Fibroblast of lung (primary cell): Measurements from ENCODE around the gene LTBP1. TPM values are rescaled to one million over a fixed set of nuclear protein-coding genes. Genes with fewer than 3 reads are reported as not detected.

Experiments used
- DNase-seq, 2 donors: peaks; one replicate each; pipeline versions ENCODE4 v3.0.0 to v3.0.0-alpha.2; 2010; ENCODE audit warnings: low read depth in 2 of 2
- H2AFZ ChIP-seq: 2 replicates; pipeline ENCODE4 v1.5.1; 2012; ENCODE audit warnings: low read length, control low read depth, inconsistent platforms
- H3K27ac ChIP-seq: 2 replicates; pipeline ENCODE4 v1.5.1; 2011; ENCODE audit warnings: low read length, control low read depth; ENCODE audit not compliant: insufficient read depth
- H3K27me3 ChIP-seq: 2 replicates; pipeline ENCODE4 v1.5.1; 2011; ENCODE audit warnings: mild to moderate bottlenecking, low read length; ENCODE audit not compliant: control insufficient read depth, insufficient read depth
- H3K36me3 ChIP-seq: 2 replicates; pipeline ENCODE4 v1.5.1; 2011; ENCODE audit warnings: low read length; ENCODE audit not compliant: control insufficient read depth, insufficient read depth
- H3K4me1 ChIP-seq: 2 replicates; pipeline ENCODE4 v1.5.1; 2011; ENCODE audit warnings: low read length; ENCODE audit not compliant: control insufficient read depth, insufficient read depth; ENCODE audit errors: extremely low read depth
- H3K4me2 ChIP-seq: 2 replicates; pipeline ENCODE4 v1.5.1; 2011; ENCODE audit warnings: low read length, control low read depth; ENCODE audit not compliant: insufficient read depth; ENCODE audit errors: extremely low read depth
- H3K4me3 ChIP-seq, 4 experiments: fragments of 200-600 bp in 1 of 4; sonication (generic) in 1 of 4; replicated peaks in 1 of 4; 2 replicates each; pipeline ENCODE4 v1.5.1; 2011 to 2016; ENCODE audit warnings: low read length in 4 of 4, low read depth in 3 of 4, mild to moderate bottlenecking in 3 of 4, control low read depth in 2 of 4, inconsistent platforms in 1 of 4, mixed read lengths in 1 of 4; ENCODE audit not compliant: insufficient read depth in 1 of 4; ENCODE audit errors: control extremely low read depth in 1 of 4
- H3K79me2 ChIP-seq: 2 replicates; pipeline ENCODE4 v1.5.1; 2012; ENCODE audit warnings: mild to moderate bottlenecking, low read length, inconsistent platforms; ENCODE audit not compliant: control insufficient read depth, insufficient read depth
- H3K9ac ChIP-seq: 2 replicates; pipeline ENCODE4 v1.5.1; 2011; ENCODE audit warnings: mild to moderate bottlenecking, low read length, control low read depth; ENCODE audit not compliant: insufficient read depth
- H3K9me3 ChIP-seq: 2 replicates; pipeline ENCODE4 v1.5.1; 2012; ENCODE audit warnings: low read depth, low read length; ENCODE audit not compliant: control insufficient read depth, insufficient read depth
- H4K20me1 ChIP-seq: 2 replicates; pipeline ENCODE4 v1.5.1; 2011; ENCODE audit warnings: low read length; ENCODE audit not compliant: control insufficient read depth, insufficient read depth; ENCODE audit errors: extremely low read depth
- EZH2 ChIP-seq: IDR thresholded peaks from 2 replicates; pipeline ENCODE4 v1.5.1; 2012; ENCODE audit warnings: low read length, control low read depth, mild to moderate bottlenecking; ENCODE audit errors: missing control alignments
- polyA plus RNA-seq, 2 donors: library from polyadenylated mRNA; depleted of rRNA in 1 of 2; stranded (reverse) in 1 of 2; unstranded in 1 of 2; fragments of >200 nt; gene quantifications; 2 replicates each; pipeline ENCODE4 v1.2.1, GENCODE V29; 2011 to 2012; ENCODE audit warnings: missing spikeins in 1 of 2
- total RNA-seq: library from RNA; depleted of rRNA; stranded (reverse); fragments of >200 nt; gene quantifications from 2 replicates; pipeline ENCODE4 v1.2.1, GENCODE V29; 2014
- TF ChIP-seq, protein P1 (sequence below), 2 donors: IDR thresholded peaks in 1 of 2; conservative IDR thresholded peaks in 1 of 2; 1 replicate in 1 of 2; 2 replicates in 1 of 2; pipeline ENCODE4 v1.5.1; 2011 to 2012; ENCODE audit warnings: low read length in 2 of 2, control low read depth in 1 of 2, inconsistent platforms in 1 of 2, low read depth in 1 of 2, mild to moderate bottlenecking in 1 of 2

Gene LTBP1
- total and polyA plus RNA-seq, 2 donors (not counting 1 experiment from before 2014, with no cell fraction given): 254 to 324 TPM

- TF ChIP-seq EZH2: no peak
- TF ChIP-seq, protein P1, sequence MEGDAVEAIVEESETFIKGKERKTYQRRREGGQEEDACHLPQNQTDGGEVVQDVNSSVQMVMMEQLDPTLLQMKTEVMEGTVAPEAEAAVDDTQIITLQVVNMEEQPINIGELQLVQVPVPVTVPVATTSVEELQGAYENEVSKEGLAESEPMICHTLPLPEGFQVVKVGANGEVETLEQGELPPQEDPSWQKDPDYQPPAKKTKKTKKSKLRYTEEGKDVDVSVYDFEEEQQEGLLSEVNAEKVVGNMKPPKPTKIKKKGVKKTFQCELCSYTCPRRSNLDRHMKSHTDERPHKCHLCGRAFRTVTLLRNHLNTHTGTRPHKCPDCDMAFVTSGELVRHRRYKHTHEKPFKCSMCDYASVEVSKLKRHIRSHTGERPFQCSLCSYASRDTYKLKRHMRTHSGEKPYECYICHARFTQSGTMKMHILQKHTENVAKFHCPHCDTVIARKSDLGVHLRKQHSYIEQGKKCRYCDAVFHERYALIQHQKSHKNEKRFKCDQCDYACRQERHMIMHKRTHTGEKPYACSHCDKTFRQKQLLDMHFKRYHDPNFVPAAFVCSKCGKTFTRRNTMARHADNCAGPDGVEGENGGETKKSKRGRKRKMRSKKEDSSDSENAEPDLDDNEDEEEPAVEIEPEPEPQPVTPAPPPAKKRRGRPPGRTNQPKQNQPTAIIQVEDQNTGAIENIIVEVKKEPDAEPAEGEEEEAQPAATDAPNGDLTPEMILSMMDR (conservative IDR thresholded peaks at IDR 0.05 in 1 of 2, IDR thresholded peaks at IDR 0.05 in 1 of 2; ENCODE audit: low read depth in 1 of 2, low read length in 2 of 2): peak; percentile 47 to 70
- H3K9ac ChIP-seq: no peak overlapping the region
- no peaks in the 10 kb centered on the region for H3K27me3 ChIP-seq
- H4K20me1 ChIP-seq: no peaks in the 10 kb centered on the region
- H2AFZ ChIP-seq: no peak overlapping the region
- H3K9me3 ChIP-seq: no peaks in the 10 kb centered on the region
- H3K27ac ChIP-seq: no peak overlapping the region
- H3K4me2 ChIP-seq: no peak overlapping the region
- no peaks in the 10 kb centered on the region for H3K79me2 ChIP-seq
- peaks cover 2% of the 10 kb centered on the region for H3K4me1 ChIP-seq
- peaks cover 1% of the 10 kb centered on the region for H3K36me3 ChIP-seq
- no peak overlapping the region for H3K4me3 ChIP-seq
- DNase-seq: peak in 1 of 2 donors; percentile 32
Observed at GRCh38 chr2:33372940-33373553, 426.3 kb downstream of the LTBP1 start.

DNA sequence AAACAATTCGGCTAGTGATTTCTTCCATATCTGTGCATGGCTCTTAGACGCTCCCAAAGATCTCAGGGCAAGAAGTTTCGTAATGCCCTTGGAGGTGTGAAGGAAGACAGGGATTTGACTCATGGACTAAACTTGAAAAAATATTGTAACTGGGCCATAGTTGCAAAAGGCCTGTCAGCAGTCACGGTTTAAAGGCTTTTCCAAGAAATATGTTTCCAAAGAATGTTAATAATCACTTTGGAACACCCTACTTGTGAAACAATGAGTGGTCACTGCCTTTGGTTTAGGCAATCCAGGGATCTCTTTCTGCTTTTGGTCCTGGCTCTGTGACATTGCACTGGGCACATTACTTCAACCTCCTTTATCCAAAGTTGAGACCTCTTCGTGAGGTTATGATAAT, 427.2 kb downstream of the LTBP1 start:
- no peak overlapping the region for H2AFZ ChIP-seq
- no peak overlapping the region for H3K27ac ChIP-seq
- TF ChIP-seq, protein P1 (conservative IDR thresholded peaks at IDR 0.05 in 1 of 2, IDR thresholded peaks at IDR 0.05 in 1 of 2; ENCODE audit: low read depth in 1 of 2, low read length in 2 of 2): no peak
- TF ChIP-seq EZH2: no peak
- H3K79me2 ChIP-seq: no peaks in the 10 kb centered on the region
- no peak overlapping the region for H3K9ac ChIP-seq
- no peak overlapping the region for H3K4me3 ChIP-seq
- H4K20me1 ChIP-seq: no peaks in the 10 kb centered on the region
- DNase-seq: peak; percentile 71 to 75
- H3K4me1 ChIP-seq: peaks cover 2% of the 10 kb centered on the region
- no peaks in the 10 kb centered on the region for H3K27me3 ChIP-seq
- H3K4me2 ChIP-seq: no peak overlapping the region
- H3K36me3 ChIP-seq: peaks cover 1% of the 10 kb centered on the region
- no peaks in the 10 kb centered on the region for H3K9me3 ChIP-seq

- H4K20me1 ChIP-seq: no peaks in the 10 kb centered on the region
- H3K4me3 ChIP-seq: no peak overlapping the region
- H3K79me2 ChIP-seq: no peaks in the 10 kb centered on the region
- H3K9ac ChIP-seq: no peak overlapping the region
- peaks cover 2% of the 10 kb centered on the region for H3K4me1 ChIP-seq
- no peak overlapping the region for H2AFZ ChIP-seq
- TF ChIP-seq, protein P1 (conservative IDR thresholded peaks at IDR 0.05 in 1 of 2, IDR thresholded peaks at IDR 0.05 in 1 of 2; ENCODE audit: low read depth in 1 of 2, low read length in 2 of 2): no peak
- H3K9me3 ChIP-seq: no peaks in the 10 kb centered on the region
- H3K4me2 ChIP-seq: no peak overlapping the region
- H3K36me3 ChIP-seq: peaks cover 1% of the 10 kb centered on the region
- peak in 1 of 2 donors; percentile 71 for DNase-seq
- no peak overlapping the region for H3K27ac ChIP-seq
- no peaks in the 10 kb centered on the region for H3K27me3 ChIP-seq
Observed at GRCh38 chr2:33375054-33375453, 428.3 kb downstream of the LTBP1 start.
